ENCODE data around the gene PCP4L1. TPM values are rescaled to one million over a fixed set of nuclear protein-coding genes. Genes with fewer than 3 reads are reported as not detected.

Gene PCP4L1
- total and polyA plus RNA-seq, 2 donors (not counting 1 experiment from before 2014, with no cell fraction given): not detected

GRCh38 chr1:161260376-161261260 is 2.1 kb downstream of the PCP4L1 start:
- H3K4me1 Mint-ChIP-seq: peaks cover 35% of the 10 kb centered on the region
- WGBS (ENCODE audit: insufficient coverage): 44% methylated on average over 5 of the region's 9 CpGs
- POLR2A ChIA-PET: no interaction called here
- no peak overlapping the region for H3K27ac Mint-ChIP-seq
- Histone ChIP-seq H3K9me3 (ENCODE audit: control extremely low read depth in 1 of 3, control insufficient read depth in 2 of 3, insufficient read depth in 1 of 3, low read length in 2 of 3) (peaks cover 0 to 26% (median 15%) of the 10 kb centered on the region in 3 donors), H4K20me1 (ENCODE audit: control insufficient read depth, insufficient read depth, low read length, poor library complexity, severe bottlenecking) (no peaks in the 10 kb centered on the region), H3K27ac (ENCODE audit: low read length in 2 of 2) (no peak overlapping the region), H3K4me3 (ENCODE audit: control extremely low read depth in 1 of 5, extremely low read depth in 1 of 5, insufficient read depth in 1 of 5, low read depth in 2 of 5, low read length in 4 of 5) (no peak overlapping the region), H3K27me3 (replicated peaks in 1 of 4; ENCODE audit: control extremely low read depth in 1 of 4, control insufficient read depth in 3 of 4, insufficient read depth in 4 of 4, low read length in 3 of 4) (peaks cover 0 to 54% (median 34%) of the 10 kb centered on the region in 4 experiments), H3K4me2 (replicated peaks; ENCODE audit: low read depth, low read length, poor library complexity, severe bottlenecking) (no peak overlapping the region), H2AFZ (ENCODE audit: insufficient read depth, low read depth, low read length, poor library complexity, severe bottlenecking) (no peak overlapping the region), H3K79me2 (ENCODE audit: control insufficient read depth, insufficient read depth, low read length) (no peaks in the 10 kb centered on the region), H3K36me3 (replicated peaks in 1 of 2; ENCODE audit: control extremely low read depth in 1 of 2, control insufficient read depth in 1 of 2, extremely low read depth in 1 of 2, insufficient read depth in 2 of 2, low read length in 1 of 2) (no peaks in the 10 kb centered on the region), H3K4me1 (ENCODE audit: control insufficient read depth in 2 of 2, insufficient read depth in 2 of 2, low read length in 2 of 2) (peaks cover 18 to 22% of the 10 kb centered on the region in 2 donors), H3K9ac (ENCODE audit: low read length) (no peak overlapping the region)
- intact Hi-C loops (cut with micrococcal nuclease): no loop called here
- H3K4me3 Mint-ChIP-seq: peak overlapping the region; percentile 7
- ATAC-seq (ENCODE audit: low read depth) (peak; percentile 12), DNase-seq (no peak)
- H3K27me3 Mint-ChIP-seq: peaks cover 65% of the 10 kb centered on the region
- H3K9me3 Mint-ChIP-seq (ENCODE audit: insufficient read depth): peaks cover 9% of the 10 kb centered on the region
- CTCF ChIA-PET: interaction anchor here (0.9 to 1.8 kb wide), 2 partner anchors 31 to 68 kb away, joined by 3 to 4 read pairs; no protein-coding TSS in a partner anchor
- no peak for TF ChIP-seq CTCF (IDR thresholded peaks at IDR 0.05)

Measured in B cell (primary cell).